Stimulated activated CD4-positive, alpha-beta T cell treated with anti-CD3 and anti-CD28 coated beads, Interleukin-15, amount 100 ng/mL, for 48 hours (primary cell): ENCODE measurements around the gene CTDP1.
"Not testable (repeated sequence)": the region's sequence is repeated elsewhere in the genome, so short reads cannot be mapped to it uniquely, and the experiment has no call there.

Source experiments
- DNase-seq, 2 donors: peaks; one replicate each; pipeline ENCODE4 v3.0.0-alpha.2; 2020; ENCODE audit warnings: low read depth in 2 of 2

Gene CTDP1

DNA sequence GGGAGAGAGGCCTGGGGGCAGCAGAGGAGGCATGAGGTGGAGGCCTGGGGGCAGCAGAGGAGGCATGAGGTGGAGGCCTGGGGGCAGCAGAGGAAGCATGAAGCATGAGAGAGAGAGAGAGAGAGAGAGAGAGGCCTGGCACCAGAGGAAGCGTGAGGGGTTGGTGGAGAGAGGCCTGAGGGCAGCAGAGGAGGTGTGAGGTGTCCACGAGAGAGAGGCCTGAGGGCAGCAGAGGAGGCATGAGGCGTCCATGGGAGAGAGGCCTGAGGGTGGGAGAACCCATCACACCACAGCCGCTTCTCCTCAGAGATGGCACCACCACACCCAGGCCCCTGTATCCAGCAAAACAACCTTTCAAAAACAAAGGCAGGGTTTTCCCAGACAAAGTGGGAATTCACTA, 62.5 kb downstream of the CTDP1 start:
- no peak for DNase-seq

GRCh38 chr18:79744625-79745024, 65.0 kb downstream of the CTDP1 start:
- DNase-seq, result no peak

DNA sequence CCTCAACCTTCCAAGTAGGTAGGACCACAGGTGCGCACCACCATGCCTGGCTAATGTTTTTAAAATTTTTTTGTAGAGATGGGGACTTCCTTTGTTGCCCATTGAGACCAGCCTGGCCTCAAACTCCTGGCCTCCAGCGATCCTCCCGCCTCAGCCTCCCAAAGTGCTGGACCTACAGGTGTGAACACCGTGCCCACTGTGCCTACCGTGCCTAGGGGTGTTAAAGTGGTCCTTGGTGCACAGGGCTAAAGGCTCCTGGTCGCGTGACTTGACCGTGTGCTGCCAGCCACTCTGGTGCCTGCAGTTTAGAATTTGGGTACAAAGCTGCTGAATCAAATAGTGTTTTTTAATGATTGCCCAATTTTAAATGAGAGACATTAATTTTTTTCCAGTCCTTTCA, 67.1 kb downstream of the CTDP1 start:
- no peak for DNase-seq

DNA sequence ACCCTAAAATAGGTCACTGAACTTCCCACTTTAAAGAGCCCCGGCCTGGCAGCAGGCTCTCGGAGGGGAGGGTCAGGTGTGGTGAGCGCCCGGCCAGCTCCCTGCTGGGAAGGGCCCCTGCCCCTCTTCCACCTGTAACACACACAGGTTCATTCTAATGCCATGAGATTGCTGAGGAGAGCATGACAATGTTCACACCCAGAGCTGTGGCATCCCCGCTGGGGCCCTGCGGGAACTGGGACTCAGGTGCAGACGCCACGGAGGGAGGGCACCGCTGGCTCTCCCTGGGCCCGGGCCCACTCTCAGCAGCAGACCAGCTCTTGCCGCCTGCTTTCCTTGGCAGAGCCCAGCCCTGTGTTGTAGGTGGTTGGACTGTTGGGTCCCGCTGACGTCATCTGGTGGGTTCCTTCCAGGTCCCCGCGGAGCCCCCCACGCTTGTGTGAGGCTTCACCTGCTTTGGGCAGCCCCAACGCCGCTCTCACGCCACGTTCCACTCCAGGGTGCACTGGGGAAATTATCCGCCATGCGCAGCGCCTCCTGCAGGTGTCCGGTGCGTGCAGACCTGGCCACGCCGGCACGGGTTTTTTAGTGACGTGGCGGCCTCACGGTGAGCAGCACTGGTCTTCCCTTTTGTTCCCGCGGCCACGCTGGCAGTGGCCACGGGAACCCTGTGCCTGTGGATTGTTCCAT, 67.7 kb downstream of the CTDP1 start:
- no peak for DNase-seq

- no peak for DNase-seq
Measured at GRCh38 chr18:79748321-79749180, 68.9 kb downstream of the CTDP1 start.

DNA sequence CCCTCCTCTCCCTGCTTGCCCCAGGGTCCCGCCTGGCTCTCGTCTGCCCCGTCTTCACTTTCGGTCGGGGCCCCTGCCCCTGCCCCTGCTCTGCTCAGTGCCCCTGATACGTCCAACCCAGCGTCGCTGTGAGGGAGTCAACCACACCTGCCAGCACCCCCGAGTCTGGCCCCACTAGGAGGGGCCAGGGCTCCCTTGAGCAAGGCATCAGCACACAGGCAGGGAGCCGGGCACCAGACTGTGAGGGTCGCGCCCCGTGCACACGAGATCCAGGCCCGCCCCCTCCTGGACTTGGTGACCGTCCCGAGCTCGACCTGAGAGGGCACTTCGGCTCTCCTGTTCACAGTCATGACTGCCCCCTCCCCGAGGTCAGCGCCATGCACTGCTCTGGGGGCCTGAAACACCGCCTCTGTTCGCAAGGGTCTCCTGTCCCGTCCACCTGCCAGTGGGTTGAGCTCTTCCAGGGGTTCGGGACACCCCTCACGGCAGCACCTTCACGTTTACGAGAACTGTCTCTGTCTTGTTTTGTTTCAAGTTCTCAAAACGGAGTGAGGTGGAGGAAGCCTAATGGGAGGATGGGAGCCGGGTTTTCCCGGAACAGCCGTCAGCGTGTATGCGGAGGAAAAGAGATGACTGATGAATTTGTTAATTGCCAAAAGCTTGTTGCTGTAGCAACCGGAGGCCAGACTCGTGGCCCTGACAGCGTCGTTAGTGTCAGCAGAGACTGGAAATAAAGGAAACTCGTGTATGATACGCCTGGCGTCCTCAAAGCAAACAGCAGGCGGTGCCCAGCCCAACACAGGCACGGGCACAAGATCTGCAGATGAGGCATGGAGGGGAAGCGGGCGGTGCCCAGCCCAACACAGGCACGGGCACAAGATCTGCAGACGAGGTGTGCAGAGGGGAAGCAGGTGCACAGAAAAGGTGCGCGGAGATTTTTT, 69.9 kb downstream of the CTDP1 start:
- DNase-seq, result no peak

GRCh38 chr18:79750980-79751571, 71.5 kb downstream of the CTDP1 start:
- no peak for DNase-seq

DNA sequence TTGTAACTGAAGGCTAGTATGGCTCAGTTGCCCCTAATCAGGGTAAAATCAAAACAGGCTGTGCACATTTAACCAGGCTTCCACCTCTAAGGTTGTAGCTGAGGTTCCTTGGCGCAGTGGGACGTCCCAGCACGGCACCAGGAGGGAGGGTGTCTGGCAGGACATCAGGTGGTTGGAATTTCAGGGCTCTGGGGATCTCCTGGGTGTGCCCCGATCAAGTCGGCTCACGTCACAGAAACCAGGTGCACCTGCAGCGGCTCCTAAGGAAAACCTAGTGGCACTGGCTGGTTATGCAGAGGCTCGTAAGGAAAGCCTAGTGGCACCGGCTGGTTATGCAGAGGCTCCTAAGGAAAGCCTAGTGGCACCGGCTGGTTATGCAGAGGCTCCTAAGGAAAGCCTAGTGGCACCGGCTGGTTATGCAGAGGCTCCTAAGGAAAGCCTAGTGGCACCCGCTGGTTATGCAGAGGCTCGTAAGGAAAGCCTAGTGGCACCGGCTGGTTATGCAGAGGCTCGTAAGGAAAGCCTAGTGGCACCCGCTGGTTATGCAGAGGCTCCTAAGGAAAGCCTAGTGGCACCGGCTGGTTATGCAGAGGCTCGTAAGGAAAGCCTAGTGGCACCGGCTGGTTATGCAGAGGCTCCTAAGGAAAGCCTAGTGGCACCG, 72.4 kb downstream of the CTDP1 start:
- DNase-seq, result not testable (repeated sequence)

DNA sequence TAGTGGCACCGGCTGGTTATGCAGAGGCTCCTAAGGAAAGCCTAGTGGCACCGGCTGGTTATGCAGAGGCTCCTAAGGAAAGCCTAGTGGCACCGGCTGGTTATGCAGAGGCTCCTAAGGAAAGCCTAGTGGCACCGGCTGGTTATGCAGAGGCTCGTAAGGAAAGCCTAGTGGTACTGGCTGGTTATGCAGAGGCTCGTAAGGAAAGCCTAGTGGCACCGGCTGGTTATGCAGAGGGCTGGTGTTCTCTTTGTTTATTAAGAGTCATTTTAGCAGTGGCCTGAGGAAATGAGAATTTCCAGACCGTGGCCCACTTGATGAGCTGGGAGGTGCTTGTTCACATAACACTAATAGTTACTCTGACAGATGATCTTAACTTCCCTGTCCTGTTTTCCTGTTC, 73.3 kb downstream of the CTDP1 start:
- DNase-seq, result not testable (repeated sequence)

DNA sequence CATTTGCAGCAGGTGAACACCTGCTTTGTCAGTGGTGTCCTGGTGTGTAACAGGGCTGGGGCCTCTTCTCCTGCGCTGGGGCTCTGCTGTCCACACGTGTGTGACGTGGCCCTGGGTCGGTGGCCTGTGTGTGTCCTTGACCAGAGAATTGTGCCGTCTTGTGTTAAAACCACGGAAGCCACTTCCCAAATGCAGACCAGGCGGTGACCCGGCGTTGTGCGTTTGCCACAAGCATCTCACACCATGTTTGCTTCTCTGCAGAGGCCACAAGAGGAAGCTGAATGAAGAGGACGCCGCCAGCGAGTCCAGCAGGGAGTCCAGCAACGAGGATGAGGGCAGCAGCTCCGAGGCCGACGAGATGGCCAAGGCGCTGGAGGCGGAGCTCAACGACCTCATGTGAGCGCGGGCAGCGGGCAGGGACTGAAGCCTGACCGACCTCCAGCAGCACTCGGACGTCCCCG, 73.8 kb downstream of the CTDP1 start:
- no peak for DNase-seq

DNA sequence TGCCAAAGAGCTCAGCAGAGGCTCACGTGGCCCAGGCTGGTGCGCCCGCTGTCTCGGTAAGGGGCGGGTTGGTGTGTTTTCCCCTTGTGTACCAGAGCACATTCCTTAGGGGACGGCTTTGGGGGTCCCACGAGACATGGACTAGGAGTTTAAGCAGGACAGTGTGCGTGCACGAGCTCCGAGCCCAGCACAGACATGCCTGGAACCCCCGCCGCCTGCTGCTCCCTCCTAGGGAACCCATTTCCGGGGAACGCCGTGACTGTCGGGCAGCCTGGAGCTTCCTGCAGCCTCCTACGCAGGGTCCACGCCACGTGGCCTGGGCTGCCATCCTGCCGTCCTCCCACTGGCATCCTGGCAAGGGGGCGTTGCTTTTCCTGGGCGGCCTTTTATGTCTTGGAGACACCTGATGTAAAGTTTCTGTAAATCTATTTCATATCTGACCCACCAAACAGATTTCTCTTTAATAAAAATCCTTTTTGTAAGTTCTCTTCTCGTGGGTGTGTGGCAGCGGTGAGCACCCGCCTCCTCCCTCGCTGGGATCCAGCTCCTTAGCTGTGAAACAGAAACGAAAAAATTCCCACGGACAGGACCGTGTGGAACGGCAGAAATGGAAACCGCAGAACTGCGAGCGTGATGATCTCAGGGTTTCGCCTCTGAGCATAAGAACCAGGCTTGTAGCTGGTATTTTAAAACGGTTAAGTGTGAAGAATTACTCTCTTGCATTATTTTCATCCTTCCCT, 74.6 kb downstream of the CTDP1 start:
- no peak for DNase-seq

GRCh38 chr18:79754831-79755351, 75.3 kb downstream of the CTDP1 start:
- DNase-seq, result no peak

DNA sequence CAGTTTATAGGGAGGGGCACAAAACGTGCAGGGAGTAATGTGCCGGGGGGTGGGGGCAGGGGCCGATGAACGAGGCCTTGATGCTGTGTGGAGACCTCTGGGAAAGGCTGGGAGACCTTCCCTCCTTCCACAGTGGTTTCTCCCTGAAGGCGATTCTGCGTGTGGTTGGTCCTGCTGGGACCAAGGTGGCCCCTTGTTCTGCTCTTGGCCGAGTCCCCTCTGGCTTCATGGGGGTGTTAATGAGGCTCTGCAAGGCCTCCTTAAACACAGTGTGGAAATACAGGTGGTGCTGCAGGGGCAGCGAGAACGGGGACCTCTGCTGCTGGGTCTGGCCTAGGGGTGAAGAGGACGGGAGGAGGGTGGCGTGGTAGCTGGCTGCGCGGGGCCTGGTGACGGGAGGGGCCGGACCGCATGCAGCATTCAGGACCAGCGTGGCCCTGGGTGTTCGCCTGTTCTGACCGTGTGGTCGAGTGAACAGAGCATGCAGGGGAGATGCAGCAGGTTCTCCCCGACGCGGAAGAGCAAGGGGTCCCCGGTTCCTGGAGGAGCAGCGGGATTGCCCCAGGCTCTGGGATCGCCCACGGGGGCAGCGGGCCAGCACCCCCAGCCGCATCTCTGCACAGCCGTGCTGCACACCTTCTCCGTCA, 76.0 kb downstream of the CTDP1 start:
- DNase-seq, result no peak

DNA sequence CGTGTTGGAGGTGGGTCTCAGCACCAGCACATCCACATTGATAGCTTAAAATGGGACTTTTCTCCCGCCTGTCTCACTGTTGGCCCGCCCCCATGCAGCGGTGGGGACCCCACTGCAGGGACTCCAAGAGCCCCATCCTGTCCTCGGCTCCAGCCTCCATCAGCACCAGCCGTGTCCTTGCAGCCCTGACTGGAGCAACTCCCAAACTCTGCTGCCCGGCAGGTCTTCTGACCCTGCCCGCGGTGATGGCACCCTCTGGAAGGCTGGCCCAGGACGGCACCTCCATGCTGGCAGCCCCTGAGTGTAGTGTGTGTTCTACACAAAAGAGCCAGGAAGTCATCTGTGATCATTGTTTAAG, 76.5 kb downstream of the CTDP1 start:
- DNase-seq, result no peak

GRCh38 chr18:79756826-79757225, 77.2 kb downstream of the CTDP1 start:
- DNase-seq, result no peak

GRCh38 chr18:79760348-79760747, 80.7 kb downstream of the CTDP1 start:
- no peak for DNase-seq

DNA sequence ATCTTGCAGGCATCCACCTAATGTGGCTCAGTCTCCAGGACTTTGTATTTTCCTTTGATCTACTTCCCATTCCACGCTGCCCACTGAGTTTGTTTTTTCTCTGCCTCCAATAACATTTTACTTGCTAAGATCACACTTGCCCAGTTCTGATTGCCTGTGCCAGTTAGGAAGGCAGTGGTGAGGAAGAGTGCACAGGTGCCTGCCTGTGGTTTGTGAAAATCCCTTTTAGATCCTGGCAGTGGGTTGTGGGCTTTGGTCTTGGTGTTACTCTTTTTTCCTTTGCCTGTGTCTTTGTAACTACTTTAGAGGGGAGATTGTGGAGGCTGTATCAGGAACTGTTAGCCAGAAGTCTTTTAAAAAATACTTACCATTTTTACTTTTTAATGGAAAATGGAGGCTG, 81.3 kb downstream of the CTDP1 start:
- no peak for DNase-seq

DNA sequence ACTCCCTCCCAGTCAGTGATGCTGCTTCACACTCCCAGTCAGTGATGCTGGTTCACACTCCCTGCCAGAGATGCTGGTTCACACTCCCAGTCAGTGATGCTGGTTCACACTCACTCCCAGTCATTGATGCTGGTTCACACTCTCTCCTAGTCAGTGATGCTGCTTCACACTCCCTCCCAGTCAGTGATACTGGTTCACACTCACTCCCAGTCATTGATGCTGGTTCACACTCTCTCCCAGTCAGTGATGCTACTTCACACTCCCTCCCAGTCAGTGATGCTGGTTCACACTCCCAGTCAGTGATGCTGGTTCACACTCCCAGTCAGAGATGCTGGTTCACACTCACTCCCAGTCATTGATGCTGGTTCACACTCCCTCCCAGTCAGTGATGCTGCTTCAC, 83.8 kb downstream of the CTDP1 start:
- no peak for DNase-seq

- DNase-seq, result no peak
Measured at GRCh38 chr18:79764131-79764530, 84.5 kb downstream of the CTDP1 start.
